B cell (primary cell): ENCODE results near the gene LZTR1. TPM values are rescaled to one million over a fixed set of nuclear protein-coding genes. Genes with fewer than 3 reads are reported as not detected.

Source experiments
- ATAC-seq: fragments of 200-7000 bp; cut with Tn5 transposase; one replicate; pipeline ENCODE4 v1.10.0; 2021; ENCODE audit warnings: low read depth, mild to moderate bottlenecking, moderate number of reproducible peaks, moderate library complexity
- CTCF ChIA-PET: fragments of 350-600 bp; sonication (Branson Sonifier 250); formaldehyde crosslinking; loops from one replicate; lab custom pipeline; 2021; ENCODE audit warnings: antibody characterized with exemption, inconsistent platforms; lab: Charles Lee
- POLR2A ChIA-PET: fragments of 350-600 bp; sonication (Branson Sonifier 250); formaldehyde crosslinking; loops from one replicate; lab custom pipeline; 2021; ENCODE audit warnings: antibody characterized with exemption; lab: Charles Lee
- DNase-seq: peaks from one replicate; pipeline ENCODE4 v3.0.0; 2013
- H2AFZ ChIP-seq: 2 replicates; pipeline ENCODE4 v1.6.1; 2012; ENCODE audit warnings: mild to moderate bottlenecking, low read depth, low read length; ENCODE audit not compliant: insufficient read depth, poor library complexity, severe bottlenecking
- H3K27ac ChIP-seq, 2 donors: 1 replicate in 1 of 2; 2 replicates in 1 of 2; pipeline ENCODE4 v1.5.1; 2012 to 2013; ENCODE audit warnings: low read length in 2 of 2, mild to moderate bottlenecking in 2 of 2, moderate library complexity in 1 of 2
- H3K27me3 ChIP-seq, 4 experiments: fragments of 200-600 bp in 1 of 4; sonication (generic) in 1 of 4; replicated peaks in 1 of 4; 1 replicate in 2 of 4; 2 replicates in 2 of 4; pipeline versions ENCODE4 v1.6.1 to v1.7.0; 2013 to 2016; ENCODE audit warnings: low read length in 3 of 4, mild to moderate bottlenecking in 2 of 4, mixed read lengths in 1 of 4, moderate library complexity in 1 of 4; ENCODE audit not compliant: insufficient read depth in 4 of 4, control insufficient read depth in 3 of 4; ENCODE audit errors: control extremely low read depth in 1 of 4
- H3K36me3 ChIP-seq, 2 experiments: replicated peaks in 1 of 2; 1 replicate in 1 of 2; 2 replicates in 1 of 2; pipeline versions ENCODE4 v1.6.1 to v1.7.1; 2013; ENCODE audit warnings: low read length in 1 of 2; ENCODE audit not compliant: insufficient read depth in 2 of 2, control insufficient read depth in 1 of 2; ENCODE audit errors: control extremely low read depth in 1 of 2, extremely low read depth in 1 of 2
- H3K4me1 ChIP-seq, 2 donors: fragments of 200-600 bp in 1 of 2; sonication (generic) in 1 of 2; 1 replicate in 1 of 2; 2 replicates in 1 of 2; pipeline versions ENCODE4 v1.5.1 to v1.6.1; 2013 to 2017; ENCODE audit warnings: low read length in 2 of 2; ENCODE audit not compliant: control insufficient read depth in 2 of 2, insufficient read depth in 2 of 2
- H3K4me2 ChIP-seq: replicated peaks from 2 replicates; pipeline ENCODE3; 2012; ENCODE audit warnings: mild to moderate bottlenecking, low read depth, low read length; ENCODE audit not compliant: poor library complexity, severe bottlenecking
- H3K4me3 ChIP-seq, 5 experiments: fragments of 200-600 bp in 1 of 5; sonication (generic) in 1 of 5; 1 replicate in 3 of 5; 2 replicates in 2 of 5; pipeline versions ENCODE4 v1.5.1 to v1.7.0; 2011 to 2016; ENCODE audit warnings: low read length in 4 of 5, mild to moderate bottlenecking in 4 of 5, low read depth in 2 of 5, control low read depth in 1 of 5, moderate library complexity in 1 of 5; ENCODE audit not compliant: insufficient read depth in 1 of 5; ENCODE audit errors: control extremely low read depth in 1 of 5, extremely low read depth in 1 of 5
- H3K79me2 ChIP-seq: fragments of 200-600 bp; sonication (generic); one replicate; pipeline ENCODE4 v1.6.0; 2016; ENCODE audit warnings: low read length; ENCODE audit not compliant: control insufficient read depth, insufficient read depth
- H3K9ac ChIP-seq: fragments of 200-600 bp; sonication (generic); 2 replicates; pipeline ENCODE4 v1.6.1; 2017; ENCODE audit warnings: mild to moderate bottlenecking, low read length, moderate library complexity
- H3K9me3 ChIP-seq, 3 donors: one replicate each; pipeline versions ENCODE4 v1.6.1 to v1.7.1; 2013; ENCODE audit warnings: low read length in 2 of 3; ENCODE audit not compliant: control insufficient read depth in 2 of 3, insufficient read depth in 1 of 3; ENCODE audit errors: control extremely low read depth in 1 of 3
- H4K20me1 ChIP-seq: 2 replicates; pipeline ENCODE4 v1.6.0; 2012; ENCODE audit warnings: mild to moderate bottlenecking, low read length; ENCODE audit not compliant: insufficient read depth, control insufficient read depth, poor library complexity, severe bottlenecking
- H3K27ac Mint-ChIP-seq: one replicate; pipeline ENCODE4 v1.8.0; 2021; ENCODE audit warnings: mixed read lengths
- H3K27me3 Mint-ChIP-seq: one replicate; pipeline ENCODE4 v1.8.0; 2021; ENCODE audit warnings: mixed read lengths
- H3K4me1 Mint-ChIP-seq: one replicate; pipeline ENCODE4 v1.8.0; 2021; ENCODE audit warnings: mixed read lengths
- H3K4me3 Mint-ChIP-seq: one replicate; pipeline ENCODE4 v1.8.0; 2021; ENCODE audit warnings: mixed read lengths
- H3K9me3 Mint-ChIP-seq: one replicate; pipeline ENCODE4 v1.8.0; 2022; ENCODE audit warnings: mixed read lengths; ENCODE audit not compliant: insufficient read depth
- CTCF ChIP-seq: fragments of 200-600 bp; IDR thresholded peaks from one replicate; pipeline ENCODE4 v1.8.0; 2022; ENCODE audit warnings: antibody characterized with exemption, mild to moderate bottlenecking
- EZH2 ChIP-seq: IDR thresholded peaks from 2 replicates; pipeline ENCODE4 v1.6.1; 2012; ENCODE audit warnings: borderline replicate concordance, low read depth, mild to moderate bottlenecking, moderate library complexity, low read length; ENCODE audit not compliant: insufficient read depth, poor library complexity, severe bottlenecking
- WGBS: methylation state at CpG from one replicate; pipeline ENCODE4 v1.1.5; 2013; ENCODE audit warnings: missing lambda C conversion rate; ENCODE audit not compliant: insufficient coverage; 5-methylcytosine and 5-hydroxymethylcytosine counted together
- intact Hi-C: fragments of 100-400 bp; cut with micrococcal nuclease; formaldehyde crosslinking; loops from one replicate; pipeline ENCODE4 v1.10.0; 2022
- polyA plus RNA-seq: library from polyadenylated mRNA; depleted of rRNA; stranded (reverse); fragments of >200 nt; gene quantifications from 2 replicates; pipeline ENCODE4 v1.2.3, GENCODE V29; 2012
- total RNA-seq, 2 donors: library from RNA; stranded (reverse); fragments of 120-200 nt in 1 of 2; gene quantifications; 1 replicate in 1 of 2; 2 replicates in 1 of 2; pipeline versions ENCODE4 v1.2.3 to v1.2.4, GENCODE V29; 2013 to 2022

LZTR1 gene
- total and polyA plus RNA-seq, 2 donors (not counting 1 experiment from before 2014, with no cell fraction given), result 75.7 to 94.8 TPM

DNA sequence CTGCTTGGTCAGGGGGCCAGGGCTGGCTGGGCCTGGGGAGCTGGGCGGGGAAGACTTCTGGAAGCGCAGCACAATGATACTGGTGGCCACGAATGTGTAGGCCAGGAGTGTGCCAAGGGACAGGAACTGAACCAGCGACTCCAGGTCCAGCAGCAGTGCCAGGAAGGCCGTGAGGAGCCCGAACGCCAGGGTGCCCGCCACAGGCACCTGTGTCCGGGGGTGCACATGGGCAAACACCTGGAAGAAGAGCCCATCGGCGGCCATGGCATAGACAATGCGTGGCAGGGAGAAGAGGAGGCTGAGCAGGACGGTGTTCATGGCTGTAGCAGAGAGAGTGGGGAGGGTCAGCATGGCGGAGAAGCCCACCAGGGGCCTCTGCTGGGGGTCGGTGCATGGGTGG is 47.9 kb downstream of the LZTR1 start:
- Mint-ChIP-seq H3K4me3 (no peak overlapping the region), H3K27me3 (peaks cover 40% of the 10 kb centered on the region), H3K9me3 (no peaks in the 10 kb centered on the region), H3K27ac (no peak overlapping the region), H3K4me1 (peaks cover 4% of the 10 kb centered on the region)
- intact Hi-C loops, result no loop called here
- DNase-seq (no peak), ATAC-seq (no peak)
- H3K27me3 ChIP-seq, result peaks cover 0 to 31% (median 8%) of the 10 kb centered on the region in 4 experiments
- H3K9ac ChIP-seq, result no peak overlapping the region
- H3K36me3 ChIP-seq, result no peaks in the 10 kb centered on the region
- peaks cover 3 to 6% of the 10 kb centered on the region in 2 donors for H3K4me1 ChIP-seq
- H3K79me2 ChIP-seq, result no peaks in the 10 kb centered on the region
- CTCF ChIA-PET, result no interaction called here
- peaks cover 0 to 3% (median 0%) of the 10 kb centered on the region in 3 donors for H3K9me3 ChIP-seq
- POLR2A ChIA-PET, result no interaction called here
- no peak overlapping the region for H3K4me3 ChIP-seq
- H4K20me1 ChIP-seq, result no peaks in the 10 kb centered on the region
- H3K4me2 ChIP-seq, result no peak overlapping the region
- WGBS, result 87% methylated on average over 15 of the region's 15 CpGs
- H3K27ac ChIP-seq, result no peak overlapping the region
- TF ChIP-seq EZH2 (no peak), CTCF (no peak)
- H2AFZ ChIP-seq, result no peak overlapping the region

- Histone ChIP-seq H3K9me3 (peaks cover 0 to 3% (median 0%) of the 10 kb centered on the region in 3 donors), H3K4me2 (no peak overlapping the region), H3K36me3 (no peaks in the 10 kb centered on the region), H3K27me3 (peaks cover 0 to 31% (median 8%) of the 10 kb centered on the region in 4 experiments), H3K9ac (no peak overlapping the region), H4K20me1 (no peaks in the 10 kb centered on the region), H3K4me1 (peaks cover 3 to 6% of the 10 kb centered on the region in 2 donors), H3K4me3 (no peak overlapping the region), H3K79me2 (no peaks in the 10 kb centered on the region), H3K27ac (no peak overlapping the region), H2AFZ (no peak overlapping the region)
- H3K4me1 Mint-ChIP-seq, result peaks cover 1% of the 10 kb centered on the region
- H3K4me3 Mint-ChIP-seq, result no peak overlapping the region
- H3K27me3 Mint-ChIP-seq, result peaks cover 39% of the 10 kb centered on the region
- 95% methylated on average over 39 of the region's 40 CpGs for WGBS
- TF ChIP-seq CTCF (no peak), EZH2 (no peak)
- ChIA-PET CTCF (no interaction called here), POLR2A (no interaction called here)
- DNase-seq (no peak), ATAC-seq (no peak)
- no peaks in the 10 kb centered on the region for H3K9me3 Mint-ChIP-seq
- intact Hi-C loops, result no loop called here
- no peak overlapping the region for H3K27ac Mint-ChIP-seq
Measured at GRCh38 chr22:21030621-21031544, 48.8 kb downstream of the LZTR1 start.
